Activated CD4-positive, alpha-beta T cell treated with anti-CD3 and anti-CD28 coated beads, Interleukin-2, amount 50 U/mL, for 48 hours (primary cell): ENCODE data around the gene ATG2A.
A peak's percentile ranks its signal among the peaks of the same experiment; 100 is the strongest.
"Not testable (repeated sequence)": the region's sequence is repeated elsewhere in the genome, so short reads cannot be mapped to it uniquely, and the experiment has no call there.

Source experiments
- DNase-seq, 2 experiments: peaks; one replicate each; pipeline ENCODE4 v3.0.0-alpha.2; 2020

ATG2A gene

GRCh38 chr11:64851831-64852351 is 65.1 kb downstream of the ATG2A start:
- DNase-seq, result peak in 1 of 2 experiments; percentile 10

DNA sequence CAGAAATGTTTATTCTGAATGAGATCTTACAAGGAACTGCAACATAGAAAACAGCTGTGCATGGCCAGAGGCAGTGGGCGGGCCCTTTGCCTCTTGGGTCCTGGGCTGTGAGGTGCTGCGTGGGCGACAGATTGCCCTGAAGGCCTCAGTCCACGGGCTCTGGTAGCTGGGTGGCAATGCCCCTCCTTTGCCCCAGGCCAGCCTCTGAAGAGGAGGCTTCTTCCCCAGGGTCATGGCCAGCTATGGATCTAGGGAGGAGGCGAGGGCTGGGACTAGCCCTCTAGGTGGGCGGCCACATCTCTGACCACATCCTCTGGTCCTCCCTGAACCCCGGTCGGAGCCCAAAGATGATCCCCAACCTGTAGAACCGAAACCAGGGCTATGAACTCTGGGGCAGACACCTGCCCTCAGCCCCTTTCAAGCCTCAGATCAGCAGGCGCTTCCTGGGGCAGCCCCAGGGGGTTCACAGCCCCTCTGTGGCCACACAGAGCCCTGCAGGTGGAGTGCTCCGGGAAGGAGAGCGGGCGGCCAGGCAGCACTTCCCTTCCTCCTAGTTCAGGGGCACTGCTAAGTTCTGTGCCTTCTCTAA is 65.9 kb downstream of the ATG2A start:
- DNase-seq, result peak; percentile 62 to 71

DNA sequence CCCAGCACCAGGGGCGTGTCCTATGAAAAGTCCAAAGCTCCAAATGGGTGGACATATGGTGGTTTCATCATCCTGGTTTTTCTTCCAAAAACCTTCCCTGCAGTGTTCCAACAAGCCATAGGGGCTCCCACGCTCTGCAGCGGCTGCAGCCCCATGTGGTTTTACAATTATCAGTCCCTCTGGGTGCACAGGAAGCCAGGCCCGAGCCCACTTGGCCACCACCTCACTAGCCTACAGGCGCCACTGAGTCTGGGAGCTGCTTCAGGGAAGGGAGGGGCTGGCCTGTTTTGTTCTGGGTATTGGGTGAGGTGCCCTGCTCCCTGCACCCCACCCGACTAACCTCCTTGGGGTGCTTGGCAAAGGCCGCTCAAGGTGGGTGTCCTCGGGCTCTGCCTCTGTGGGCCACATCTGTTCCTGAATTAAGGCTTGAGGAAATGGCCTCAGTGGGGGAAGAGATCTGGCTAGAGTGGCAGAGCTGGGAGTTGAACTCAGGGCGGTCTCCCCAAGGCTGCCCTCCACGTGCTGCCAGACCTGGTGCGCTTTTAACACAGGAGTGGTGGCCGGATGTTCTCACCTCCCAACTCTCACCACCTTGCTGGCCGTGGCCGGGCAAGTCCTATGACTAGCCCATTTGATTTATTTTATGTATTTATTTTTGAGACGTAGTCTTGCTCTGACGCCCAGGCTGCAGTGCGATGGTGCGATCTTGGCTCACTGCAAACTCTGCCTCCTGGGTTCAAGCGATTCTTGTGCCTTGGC is 67.2 kb downstream of the ATG2A start:
- no peak for DNase-seq

DNA sequence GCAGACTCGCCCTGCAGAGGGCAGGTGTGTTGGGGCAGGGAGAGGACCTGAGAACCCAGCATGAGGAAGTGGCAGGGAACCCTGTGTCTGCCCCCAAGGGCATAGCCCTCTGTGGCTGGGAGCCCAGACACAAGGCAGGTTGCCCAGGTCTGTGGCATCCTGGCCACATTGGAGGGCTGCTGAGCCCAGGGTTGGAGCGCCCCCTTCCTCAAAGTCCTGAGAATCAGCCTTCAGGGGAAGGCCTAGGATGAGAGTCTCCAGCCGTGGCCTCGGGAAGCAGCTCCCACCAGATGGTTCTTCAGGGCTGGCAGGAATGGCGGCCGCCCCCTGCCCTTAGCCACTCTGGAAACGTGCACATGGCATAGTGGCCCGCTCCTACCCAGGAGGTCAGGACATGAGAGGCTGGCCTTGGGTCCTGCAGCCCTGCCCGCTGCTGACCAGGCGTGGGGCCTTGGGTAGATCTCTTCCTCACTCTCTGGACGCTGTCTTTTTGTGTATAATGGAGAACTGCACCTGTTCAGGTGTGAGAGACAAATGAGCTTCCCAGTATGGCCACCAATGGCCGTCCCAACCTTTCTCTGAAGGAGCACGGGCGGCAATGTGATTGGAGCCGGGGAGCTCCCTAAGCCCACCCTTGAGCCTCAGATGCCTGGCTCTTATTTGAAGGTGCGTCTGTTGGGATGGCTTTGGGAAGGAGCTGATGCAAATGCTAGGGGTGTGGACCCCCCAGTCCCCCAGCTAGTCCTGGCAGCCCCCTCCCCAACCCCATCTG is 68.0 kb downstream of the ATG2A start:
- DNase-seq, result peak in 1 of 2 experiments; percentile 28

DNA sequence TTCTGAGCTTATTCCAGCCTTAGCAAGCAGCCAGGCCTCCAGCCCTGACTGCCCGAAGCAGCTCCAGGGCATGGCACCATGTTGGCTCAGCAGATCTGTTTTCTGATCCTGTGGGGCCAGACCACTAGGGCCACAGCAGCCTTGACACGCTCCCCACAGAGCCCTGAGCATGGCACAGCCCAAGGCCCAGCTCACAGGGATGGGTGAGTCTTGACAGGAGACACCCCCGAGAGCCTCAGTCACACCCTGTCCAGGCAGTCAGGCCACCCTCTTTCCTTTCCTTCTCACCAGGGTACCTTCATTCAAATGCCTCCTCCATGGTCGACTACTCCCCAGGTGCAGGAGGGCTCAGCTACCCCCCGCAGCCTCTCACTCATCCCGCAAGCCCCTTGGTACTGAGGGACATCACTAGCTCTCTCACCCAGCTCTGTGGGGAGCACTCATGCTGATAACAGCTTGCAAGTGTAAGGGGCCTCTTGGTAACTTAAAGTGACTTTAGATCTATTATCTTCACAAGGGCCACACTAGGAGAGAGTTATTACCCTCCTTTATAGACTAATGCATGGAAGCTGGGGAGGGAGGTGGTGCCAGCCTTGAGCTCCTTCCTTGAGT is 68.7 kb downstream of the ATG2A start:
- DNase-seq, result no peak

GRCh38 chr11:64846998-64847666 is 69.9 kb downstream of the ATG2A start:
- peak; percentile 96 to 97 for DNase-seq

DNA sequence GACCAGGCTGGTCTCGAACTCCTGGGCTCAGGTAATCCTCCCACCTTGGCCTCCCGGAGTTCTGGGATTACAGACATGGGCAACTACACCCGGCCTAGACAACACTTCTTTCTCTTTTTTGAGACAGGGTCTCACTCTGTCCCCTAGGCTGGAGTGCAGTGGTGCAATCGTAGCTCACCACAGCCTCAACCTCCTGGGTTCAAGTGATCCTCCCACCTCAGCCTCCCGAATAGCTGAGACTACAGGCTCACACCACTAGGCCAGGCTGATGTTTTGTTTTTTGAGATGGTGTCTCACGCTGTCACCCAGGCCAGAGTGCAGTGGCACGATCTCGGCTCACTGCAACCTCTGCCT is 71.3 kb downstream of the ATG2A start:
- DNase-seq, result not testable (repeated sequence)

DNA sequence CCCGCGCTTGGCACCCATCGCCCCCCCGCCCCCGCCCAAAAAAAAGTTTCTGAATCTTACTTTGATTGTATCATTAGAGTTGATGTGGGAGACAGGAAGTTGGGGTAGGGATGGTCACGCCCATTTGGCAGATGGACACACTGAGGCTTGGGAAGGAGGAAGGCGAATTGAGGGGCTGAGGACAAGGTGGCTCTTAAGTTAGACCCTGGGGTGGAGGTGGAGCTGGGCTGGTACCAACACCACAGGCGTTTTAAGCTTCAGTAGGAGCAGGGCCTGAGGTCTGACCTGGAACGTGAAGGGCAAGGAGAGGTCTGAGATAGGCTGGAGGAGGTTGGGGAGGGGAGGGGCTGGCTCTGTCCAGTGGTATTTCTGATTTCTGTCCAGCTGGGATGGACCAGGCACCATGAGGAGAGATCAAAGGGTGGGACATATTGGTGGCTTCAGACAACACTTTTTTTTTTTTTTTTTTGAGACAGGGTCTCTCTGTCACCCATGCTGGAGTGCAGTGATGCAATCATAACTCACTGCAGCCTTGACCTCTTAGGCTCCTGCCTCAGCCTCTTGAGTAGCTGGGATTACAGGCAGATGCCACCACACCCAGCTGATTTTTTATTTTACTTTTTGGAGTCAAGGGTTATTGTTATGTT is 71.8 kb downstream of the ATG2A start:
- no peak for DNase-seq
